ENCODE results near the gene TLR8.

The TLR8 gene

DNA sequence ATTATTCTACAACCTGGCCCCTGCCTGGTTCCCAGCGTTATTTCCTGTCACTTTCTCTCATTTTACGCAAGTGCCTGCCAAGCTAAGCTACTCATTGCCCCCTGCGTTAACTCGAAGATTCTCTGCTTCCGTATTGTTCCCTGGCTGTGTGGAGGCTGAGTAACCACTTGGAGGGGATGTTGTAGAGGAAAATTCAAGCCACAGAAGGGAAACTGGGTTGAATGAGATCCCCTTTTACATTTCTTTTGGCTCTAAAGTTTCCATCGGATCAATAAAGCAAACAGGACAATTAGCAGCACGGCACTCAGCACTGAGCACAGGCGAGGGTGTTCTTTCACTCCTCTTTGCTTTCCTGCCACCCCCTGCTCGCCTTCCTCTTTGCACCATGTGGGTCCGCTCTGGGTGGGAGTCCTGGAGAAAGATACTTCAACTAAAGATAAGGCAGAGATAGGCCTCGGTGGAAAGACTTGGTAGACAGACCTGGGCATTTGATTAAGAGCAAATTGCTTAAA is 64.3 kb downstream of the TLR8 start:
- DNase-seq = no peak

DNA sequence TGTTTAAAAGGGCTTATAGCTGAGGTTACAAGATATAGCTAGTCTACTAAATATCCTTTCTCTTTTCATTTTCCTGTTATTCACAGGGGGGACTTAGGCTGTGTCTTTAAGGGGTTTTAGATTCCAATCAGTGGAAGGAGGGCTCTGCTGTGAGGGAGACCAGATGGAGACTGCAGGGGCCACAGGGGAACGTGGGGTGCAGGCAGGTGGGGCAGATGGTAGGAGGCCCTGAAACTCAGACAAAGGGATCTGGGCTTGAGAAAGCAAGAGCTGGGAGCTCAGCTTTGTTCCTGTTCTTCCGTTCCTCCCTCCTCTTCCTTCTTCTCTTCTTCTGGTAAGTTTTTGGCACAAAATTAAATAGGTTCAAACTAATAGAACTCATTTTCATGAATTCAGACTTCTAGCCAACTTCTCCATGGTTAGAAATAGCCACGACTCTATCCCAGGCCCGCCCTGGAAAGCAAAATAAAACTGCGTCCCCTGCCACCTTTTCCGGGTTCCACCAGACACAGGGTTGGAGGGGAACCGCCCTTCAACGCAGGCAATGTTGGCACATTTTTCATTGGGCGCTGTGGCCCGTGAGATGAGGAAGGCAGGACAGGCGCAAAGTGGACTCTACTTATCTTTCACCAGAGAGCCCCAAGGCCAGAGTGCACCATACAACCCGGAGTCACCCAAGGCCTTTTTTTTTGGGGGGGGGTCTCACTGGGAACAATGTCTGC is 65.0 kb downstream of the TLR8 start:
- DNase-seq = no peak

DNA sequence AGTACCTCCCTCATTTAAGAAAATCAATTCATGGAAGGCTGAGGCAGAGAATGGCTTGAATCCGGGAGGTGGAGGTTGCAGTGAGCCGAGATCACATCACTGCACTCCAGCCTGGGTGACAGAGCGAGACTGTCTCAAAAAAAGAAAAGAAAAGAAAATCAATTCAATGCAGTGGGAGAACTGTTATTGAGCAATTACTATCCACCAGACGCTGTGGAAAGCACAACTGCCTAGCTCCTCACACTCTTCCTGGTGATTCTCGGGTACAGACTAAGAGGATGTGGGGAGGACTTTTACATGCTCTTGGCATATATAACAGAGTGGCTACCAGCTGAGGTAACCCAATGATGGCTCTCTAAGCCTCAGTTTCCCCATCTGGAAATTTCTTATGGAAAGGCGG is 65.8 kb downstream of the TLR8 start:
- DNase-seq = no peak

All from NCI-H510A treated with DMSO at 0.1 percent for 48 hours (cell line).